ENCODE data around the gene VAV3. TPM values are rescaled to one million over a fixed set of nuclear protein-coding genes. Genes with fewer than 3 reads are reported as not detected.

The VAV3 gene
- polyA plus RNA-seq, 1 of the 3 experiments (the other 2 are of a cell fraction) = not detected

GRCh38 chr1:107795994-107796393 lies 169.0 kb downstream of the VAV3 start:
- Histone ChIP-seq H3K9me2 (no peaks in the 10 kb centered on the region), H4K20me1 (ENCODE audit: insufficient read depth) (no peaks in the 10 kb centered on the region), H3F3A (replicated peaks; ENCODE audit: insufficient read depth) (no peaks in the 10 kb centered on the region), H3K4me2 (no peak overlapping the region), H3K4me1 (ENCODE audit: control insufficient read depth in 1 of 2, insufficient read depth in 2 of 2, low read depth in 1 of 2, low read length in 1 of 2) (no peaks in the 10 kb centered on the region; a peak in 2 of 4 replicates), H3K9me3 (no peaks in the 10 kb centered on the region), H3K9ac (no peak overlapping the region), H3K27me3 (ENCODE audit: insufficient read depth) (no peaks in the 10 kb centered on the region), H3K36me3 (replicated peaks in 1 of 2; ENCODE audit: control insufficient read depth in 1 of 2, insufficient read depth in 2 of 2, low read length in 1 of 2) (no peaks in the 10 kb centered on the region), H2AFZ (ENCODE audit: low read depth) (no peak overlapping the region), H3K79me2 (ENCODE audit: insufficient read depth) (no peaks in the 10 kb centered on the region), H3K4me3 (ENCODE audit: low read depth in 2 of 2, low read length in 1 of 2) (no peak overlapping the region), H3K27ac (ENCODE audit: low read depth in 2 of 2, low read length in 1 of 2) (no peak overlapping the region)
- ChIA-PET CTCF (interaction anchor here (0.8 to 25.0 kb wide), 3 partner anchors 10 to 329 kb away, joined by 3 to 597 read pairs (median 31); no protein-coding TSS in a partner anchor), POLR2A (no interaction called here)
- 60% methylated on average over 2 of the region's 2 CpGs for WGBS (ENCODE audit: low lambda C conversion rate)
- DNase-seq = no peak
- TF ChIP-seq, protein P1, sequence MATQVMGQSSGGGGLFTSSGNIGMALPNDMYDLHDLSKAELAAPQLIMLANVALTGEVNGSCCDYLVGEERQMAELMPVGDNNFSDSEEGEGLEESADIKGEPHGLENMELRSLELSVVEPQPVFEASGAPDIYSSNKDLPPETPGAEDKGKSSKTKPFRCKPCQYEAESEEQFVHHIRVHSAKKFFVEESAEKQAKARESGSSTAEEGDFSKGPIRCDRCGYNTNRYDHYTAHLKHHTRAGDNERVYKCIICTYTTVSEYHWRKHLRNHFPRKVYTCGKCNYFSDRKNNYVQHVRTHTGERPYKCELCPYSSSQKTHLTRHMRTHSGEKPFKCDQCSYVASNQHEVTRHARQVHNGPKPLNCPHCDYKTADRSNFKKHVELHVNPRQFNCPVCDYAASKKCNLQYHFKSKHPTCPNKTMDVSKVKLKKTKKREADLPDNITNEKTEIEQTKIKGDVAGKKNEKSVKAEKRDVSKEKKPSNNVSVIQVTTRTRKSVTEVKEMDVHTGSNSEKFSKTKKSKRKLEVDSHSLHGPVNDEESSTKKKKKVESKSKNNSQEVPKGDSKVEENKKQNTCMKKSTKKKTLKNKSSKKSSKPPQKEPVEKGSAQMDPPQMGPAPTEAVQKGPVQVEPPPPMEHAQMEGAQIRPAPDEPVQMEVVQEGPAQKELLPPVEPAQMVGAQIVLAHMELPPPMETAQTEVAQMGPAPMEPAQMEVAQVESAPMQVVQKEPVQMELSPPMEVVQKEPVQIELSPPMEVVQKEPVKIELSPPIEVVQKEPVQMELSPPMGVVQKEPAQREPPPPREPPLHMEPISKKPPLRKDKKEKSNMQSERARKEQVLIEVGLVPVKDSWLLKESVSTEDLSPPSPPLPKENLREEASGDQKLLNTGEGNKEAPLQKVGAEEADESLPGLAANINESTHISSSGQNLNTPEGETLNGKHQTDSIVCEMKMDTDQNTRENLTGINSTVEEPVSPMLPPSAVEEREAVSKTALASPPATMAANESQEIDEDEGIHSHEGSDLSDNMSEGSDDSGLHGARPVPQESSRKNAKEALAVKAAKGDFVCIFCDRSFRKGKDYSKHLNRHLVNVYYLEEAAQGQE (IDR thresholded peaks at IDR 0.05; ENCODE audit: low read depth, low read length) = no peak
- TF ChIP-seq SMC3 (IDR thresholded peaks at IDR 0.05; ENCODE audit: low read depth, low read length) (no peak), TAF1 (IDR thresholded peaks at IDR 0.05; ENCODE audit: borderline replicate concordance, low read depth, low read length) (no peak)

DNA sequence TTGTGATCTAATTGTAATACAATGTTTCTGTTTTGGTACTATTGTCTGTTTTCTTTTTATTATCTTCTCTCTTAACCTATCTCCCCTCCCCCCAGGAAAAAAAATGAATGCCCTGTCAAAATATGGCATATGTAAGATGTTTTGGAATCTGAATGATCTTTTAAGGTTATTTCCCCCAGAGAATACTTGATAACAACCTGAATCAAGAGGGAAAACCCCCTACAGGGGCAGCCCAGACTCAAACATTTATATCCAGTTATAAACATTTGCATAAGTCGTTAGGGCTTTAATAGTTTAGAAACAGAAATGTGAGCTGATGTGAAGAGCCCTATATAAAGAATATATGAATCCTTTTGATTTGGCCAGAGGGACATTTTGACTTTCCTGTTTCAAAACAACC lies 169.5 kb downstream of the VAV3 start:
- Histone ChIP-seq H3K27ac (ENCODE audit: low read depth in 2 of 2, low read length in 1 of 2) (no peak overlapping the region), H3K4me1 (ENCODE audit: control insufficient read depth in 1 of 2, insufficient read depth in 2 of 2, low read depth in 1 of 2, low read length in 1 of 2) (no peaks in the 10 kb centered on the region; a peak in 2 of 4 replicates), H3K79me2 (ENCODE audit: insufficient read depth) (no peaks in the 10 kb centered on the region), H4K20me1 (ENCODE audit: insufficient read depth) (no peaks in the 10 kb centered on the region), H3K4me2 (no peak overlapping the region), H3K27me3 (ENCODE audit: insufficient read depth) (no peaks in the 10 kb centered on the region), H2AFZ (ENCODE audit: low read depth) (no peak overlapping the region), H3K9me2 (no peaks in the 10 kb centered on the region), H3K36me3 (replicated peaks in 1 of 2; ENCODE audit: control insufficient read depth in 1 of 2, insufficient read depth in 2 of 2, low read length in 1 of 2) (no peaks in the 10 kb centered on the region), H3F3A (replicated peaks; ENCODE audit: insufficient read depth) (no peaks in the 10 kb centered on the region), H3K9me3 (no peaks in the 10 kb centered on the region), H3K4me3 (ENCODE audit: low read depth in 2 of 2, low read length in 1 of 2) (no peak overlapping the region), H3K9ac (no peak overlapping the region)
- WGBS (ENCODE audit: low lambda C conversion rate) = 43% methylated on average over 1 of the region's 1 CpG
- no peak for DNase-seq
- TF ChIP-seq SMC3 (IDR thresholded peaks at IDR 0.05; ENCODE audit: low read depth, low read length) (no peak), SIN3A (IDR thresholded peaks at IDR 0.05; ENCODE audit: borderline replicate concordance, low read depth, low read length) (no peak), POLR2AphosphoS5 (IDR thresholded peaks at IDR 0.05; ENCODE audit: low read depth, low read length) (no peak), ELF1 (IDR thresholded peaks at IDR 0.05) (no peak), TEAD4 (IDR thresholded peaks at IDR 0.05; ENCODE audit: borderline replicate concordance, insufficient read depth) (no peak), NFIC (IDR thresholded peaks at IDR 0.05; ENCODE audit: borderline replicate concordance) (no peak), PBX3 (IDR thresholded peaks at IDR 0.05) (no peak), MAX (IDR thresholded peaks at IDR 0.05; ENCODE audit: low read depth) (no peak), CHD2 (IDR thresholded peaks at IDR 0.05; ENCODE audit: low read length, partially characterized antibody) (no peak), FOXJ3 (CRISPR knock-in tag; IDR thresholded peaks at IDR 0.05) (no peak), EZH2phosphoT487 (IDR thresholded peaks at IDR 0.05; ENCODE audit: borderline replicate concordance, low read depth) (no peak), GATA2 (CRISPR knock-in tag; IDR thresholded peaks at IDR 0.05) (no peak)
- TF ChIP-seq, protein P2, sequence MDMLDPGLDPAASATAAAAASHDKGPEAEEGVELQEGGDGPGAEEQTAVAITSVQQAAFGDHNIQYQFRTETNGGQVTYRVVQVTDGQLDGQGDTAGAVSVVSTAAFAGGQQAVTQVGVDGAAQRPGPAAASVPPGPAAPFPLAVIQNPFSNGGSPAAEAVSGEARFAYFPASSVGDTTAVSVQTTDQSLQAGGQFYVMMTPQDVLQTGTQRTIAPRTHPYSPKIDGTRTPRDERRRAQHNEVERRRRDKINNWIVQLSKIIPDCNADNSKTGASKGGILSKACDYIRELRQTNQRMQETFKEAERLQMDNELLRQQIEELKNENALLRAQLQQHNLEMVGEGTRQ (IDR thresholded peaks at IDR 0.05; ENCODE audit: borderline replicate concordance, low read depth, low read length) = no peak
- TF ChIP-seq, protein P3, sequence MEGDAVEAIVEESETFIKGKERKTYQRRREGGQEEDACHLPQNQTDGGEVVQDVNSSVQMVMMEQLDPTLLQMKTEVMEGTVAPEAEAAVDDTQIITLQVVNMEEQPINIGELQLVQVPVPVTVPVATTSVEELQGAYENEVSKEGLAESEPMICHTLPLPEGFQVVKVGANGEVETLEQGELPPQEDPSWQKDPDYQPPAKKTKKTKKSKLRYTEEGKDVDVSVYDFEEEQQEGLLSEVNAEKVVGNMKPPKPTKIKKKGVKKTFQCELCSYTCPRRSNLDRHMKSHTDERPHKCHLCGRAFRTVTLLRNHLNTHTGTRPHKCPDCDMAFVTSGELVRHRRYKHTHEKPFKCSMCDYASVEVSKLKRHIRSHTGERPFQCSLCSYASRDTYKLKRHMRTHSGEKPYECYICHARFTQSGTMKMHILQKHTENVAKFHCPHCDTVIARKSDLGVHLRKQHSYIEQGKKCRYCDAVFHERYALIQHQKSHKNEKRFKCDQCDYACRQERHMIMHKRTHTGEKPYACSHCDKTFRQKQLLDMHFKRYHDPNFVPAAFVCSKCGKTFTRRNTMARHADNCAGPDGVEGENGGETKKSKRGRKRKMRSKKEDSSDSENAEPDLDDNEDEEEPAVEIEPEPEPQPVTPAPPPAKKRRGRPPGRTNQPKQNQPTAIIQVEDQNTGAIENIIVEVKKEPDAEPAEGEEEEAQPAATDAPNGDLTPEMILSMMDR (IDR thresholded peaks at IDR 0.05) = no peak
- CTCF ChIA-PET = interaction anchor here (0.8 to 25.0 kb wide), 3 partner anchors 10 to 330 kb away, joined by 3 to 597 read pairs (median 31); no protein-coding TSS in a partner anchor
- POLR2A ChIA-PET = no interaction called here
